IgD-negative memory B cell (primary cell): ENCODE results near the gene CCDC9B. TPM values are rescaled to one million over a fixed set of nuclear protein-coding genes. Genes with fewer than 3 reads are reported as not detected.

Source experiments
- H3K27ac Mint-ChIP-seq, 3 donors: one replicate each; pipeline ENCODE4 v1.8.0; 2020 to 2022; ENCODE audit warnings: mild to moderate bottlenecking in 3 of 3, mixed read lengths in 3 of 3, moderate library complexity in 1 of 3
- H3K27me3 Mint-ChIP-seq: one replicate; pipeline ENCODE4 v1.8.0; 2021; ENCODE audit warnings: mixed read lengths
- H3K36me3 Mint-ChIP-seq: one replicate; pipeline ENCODE4 v1.8.0; 2020; ENCODE audit warnings: mild to moderate bottlenecking, mixed read lengths
- H3K4me1 Mint-ChIP-seq, 3 donors: one replicate each; pipeline ENCODE4 v1.8.0; 2020 to 2022; ENCODE audit warnings: mixed read lengths in 3 of 3, mild to moderate bottlenecking in 1 of 3
- H3K4me3 Mint-ChIP-seq, 4 donors: one replicate each; pipeline ENCODE4 v1.8.0; 2020 to 2022; ENCODE audit warnings: mild to moderate bottlenecking in 4 of 4, mixed read lengths in 4 of 4, moderate library complexity in 3 of 4
- H3K9me3 Mint-ChIP-seq, 3 donors: one replicate each; pipeline ENCODE4 v1.8.0; 2020 to 2021; ENCODE audit warnings: mixed read lengths in 3 of 3, mild to moderate bottlenecking in 1 of 3
- polyA plus RNA-seq: library from polyadenylated mRNA; unstranded; fragments of 300-500 nt; fragmentation: Illumina TruSeq; gene quantifications from one replicate; pipeline ENCODE4 v1.2.3, GENCODE V29; 2021

CCDC9B gene
- 0.11 TPM for polyA plus RNA-seq

DNA sequence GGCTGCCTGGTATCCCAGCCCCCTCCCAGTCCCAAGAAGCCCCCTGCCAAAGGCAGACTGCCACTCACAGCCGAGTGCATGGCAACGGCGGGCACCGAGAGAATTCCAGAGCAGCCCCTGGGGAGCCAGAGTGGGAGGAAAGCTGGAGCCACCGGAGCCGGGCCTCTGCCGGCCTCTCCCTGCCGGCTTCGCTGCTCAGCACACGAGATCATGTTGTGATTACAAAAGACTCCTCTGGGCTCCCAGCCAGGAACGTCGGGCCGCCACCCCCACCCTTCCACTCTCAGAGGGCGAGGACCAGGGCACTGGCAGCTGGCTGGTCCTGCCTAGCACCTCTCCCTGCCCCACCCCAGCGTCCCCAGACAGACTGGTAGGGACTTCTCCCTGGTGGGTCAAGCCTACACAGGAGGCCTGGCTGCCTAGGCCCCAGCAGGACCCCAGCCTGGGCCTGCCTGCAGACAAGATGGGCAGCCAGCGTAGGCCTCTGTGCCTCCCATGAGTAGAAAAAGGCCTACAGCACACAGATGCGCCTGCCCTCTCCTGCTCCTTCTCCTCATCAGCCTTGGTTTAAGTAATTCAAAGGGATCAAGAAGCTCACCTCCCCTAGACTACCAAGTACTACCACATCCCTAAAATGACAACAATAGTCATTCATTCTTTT lies at the start of gene CCDC9B:
Gene CCDC9B (minus strand): TSS at position 200 of the 661 bp plus-strand sequence. CDS start 120 bp downstream, at position 80.
- Mint-ChIP-seq H3K4me3 (no peak within 1 kb of the TSS), H3K27ac (peak within 1 kb of the TSS in 1 of 3 donors; percentile 9)

DNA sequence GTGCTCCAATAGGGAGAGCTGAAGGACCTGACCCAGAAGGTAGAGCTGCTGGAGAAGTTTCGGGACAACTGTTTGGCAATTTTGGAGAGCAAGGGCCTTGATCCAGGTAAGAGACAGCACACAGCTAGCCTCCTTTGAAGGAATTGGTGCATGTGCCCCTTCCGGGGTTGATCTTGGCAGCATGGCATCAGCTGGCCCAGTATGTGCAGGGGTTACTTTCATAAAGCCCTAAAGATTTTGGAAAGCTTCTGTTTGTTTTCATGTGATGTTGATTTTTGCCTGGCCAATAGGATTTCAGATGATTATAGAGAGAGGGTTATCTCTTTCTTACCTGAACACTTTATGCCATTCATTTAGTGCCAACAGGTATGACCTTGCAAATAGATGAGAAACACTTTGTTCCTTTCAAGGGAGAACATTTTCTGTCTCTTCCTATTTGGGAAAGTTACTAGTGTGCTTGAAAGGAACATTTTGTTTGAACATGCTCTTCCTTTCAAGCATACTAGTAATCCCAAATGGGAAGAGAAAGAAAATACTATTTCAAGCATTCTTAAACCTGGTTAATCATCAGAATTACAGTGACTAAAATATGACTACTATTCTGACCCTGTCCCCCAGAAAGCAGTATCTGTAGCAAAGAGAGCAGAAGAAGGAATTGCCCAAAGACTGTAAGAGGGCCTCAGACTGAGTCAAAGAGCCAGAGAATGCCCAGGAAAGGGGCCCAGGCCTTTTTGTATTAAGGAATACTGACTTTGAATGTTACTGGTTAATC lies 49.3 kb upstream of the CCDC9B start:
- peak overlapping the region in 1 of 3 donors; percentile 74 for H3K27ac Mint-ChIP-seq
- no peaks in the 10 kb centered on the region for H3K9me3 Mint-ChIP-seq
- H3K4me1 Mint-ChIP-seq: no peaks in the 10 kb centered on the region
- peaks cover 9% of the 10 kb centered on the region for H3K36me3 Mint-ChIP-seq
- H3K27me3 Mint-ChIP-seq: no peaks in the 10 kb centered on the region
- H3K4me3 Mint-ChIP-seq: peak overlapping the region in 1 of 4 donors; percentile 65

More for the DNA sequence above, at the start of gene CCDC9B:
- no peaks in the 10 kb centered on the region for H3K9me3 Mint-ChIP-seq
- H3K4me1 Mint-ChIP-seq: peaks cover 2 to 7% (median 4%) of the 10 kb centered on the region in 3 donors
- H3K27me3 Mint-ChIP-seq: peaks cover 2% of the 10 kb centered on the region
- H3K36me3 Mint-ChIP-seq: no peaks in the 10 kb centered on the region

DNA sequence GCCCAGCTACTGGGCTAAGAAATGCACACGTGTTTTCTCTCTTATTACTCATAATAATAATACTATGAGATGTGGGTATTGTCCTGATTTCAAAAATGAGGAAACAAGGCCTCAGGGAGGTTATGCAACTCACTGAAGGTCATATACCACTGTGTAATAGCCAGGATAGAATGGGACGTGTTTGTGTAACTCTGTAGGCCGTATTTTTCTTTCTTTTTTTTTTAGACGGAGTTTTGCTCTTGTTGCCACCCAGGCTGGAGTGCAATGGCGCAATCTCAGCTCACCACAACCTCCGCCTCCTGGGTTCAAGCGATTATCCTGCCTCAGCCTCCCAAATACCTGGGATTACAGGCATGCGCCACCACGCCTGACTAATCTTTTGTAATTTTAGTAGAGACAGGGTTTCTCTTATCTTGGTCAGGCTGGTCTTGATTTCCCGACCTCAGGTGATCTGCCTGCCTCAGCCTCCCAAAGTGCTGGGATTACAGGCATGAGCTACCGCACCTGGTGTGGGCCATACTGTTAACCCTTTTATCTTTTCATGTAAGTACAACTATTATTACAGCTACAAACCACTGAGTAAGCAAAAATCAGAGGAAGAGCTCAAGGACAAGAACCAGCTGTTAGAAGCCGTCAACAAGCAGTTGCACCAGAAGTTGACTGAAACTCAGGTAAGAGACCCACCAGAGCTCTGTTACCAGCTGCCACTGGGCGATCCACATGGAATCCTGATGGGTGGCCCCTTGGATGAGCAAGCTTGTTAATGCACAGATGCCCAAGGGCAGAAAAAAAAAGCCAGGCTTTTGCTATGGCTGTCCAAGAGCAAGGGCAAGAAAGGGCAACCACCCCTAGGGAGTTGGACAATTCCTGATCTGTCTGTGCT lies 48.4 kb upstream of the CCDC9B start:
- peak overlapping the region in 1 of 4 donors; percentile 65 for H3K4me3 Mint-ChIP-seq

DNA sequence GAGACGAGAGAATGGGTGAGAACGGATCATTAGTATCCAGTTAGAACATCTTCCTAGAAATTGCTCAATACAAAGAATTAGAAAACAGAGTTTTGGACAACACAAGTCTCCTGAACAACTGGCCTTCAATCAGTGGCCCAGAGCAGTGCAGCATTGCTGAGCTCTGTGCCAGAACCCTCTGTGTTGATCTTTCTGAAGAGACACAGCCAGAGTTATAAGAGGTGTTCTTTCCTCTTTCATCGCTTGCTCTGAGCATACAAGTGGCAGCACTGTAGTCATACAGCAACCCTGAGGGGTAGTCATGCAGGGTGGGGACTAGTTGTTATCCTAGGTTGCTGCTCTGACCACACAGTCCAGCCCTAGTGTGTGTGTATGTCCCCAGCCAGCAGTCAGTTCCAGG lies 45.7 kb upstream of the CCDC9B start:
- Mint-ChIP-seq H3K36me3 (peaks cover 3% of the 10 kb centered on the region), H3K9me3 (no peaks in the 10 kb centered on the region), H3K27me3 (no peaks in the 10 kb centered on the region), H3K4me3 (peak overlapping the region in 1 of 4 donors; percentile 26), H3K27ac (no peak overlapping the region), H3K4me1 (peaks cover 8 to 17% (median 13%) of the 10 kb centered on the region in 3 donors)

More for the DNA sequence above, 48.4 kb upstream of the CCDC9B start:
- Mint-ChIP-seq H3K9me3 (no peaks in the 10 kb centered on the region), H3K4me1 (peaks cover 0 to 5% (median 3%) of the 10 kb centered on the region in 3 donors), H3K27me3 (no peaks in the 10 kb centered on the region), H3K27ac (no peak overlapping the region), H3K36me3 (peaks cover 9% of the 10 kb centered on the region)

DNA sequence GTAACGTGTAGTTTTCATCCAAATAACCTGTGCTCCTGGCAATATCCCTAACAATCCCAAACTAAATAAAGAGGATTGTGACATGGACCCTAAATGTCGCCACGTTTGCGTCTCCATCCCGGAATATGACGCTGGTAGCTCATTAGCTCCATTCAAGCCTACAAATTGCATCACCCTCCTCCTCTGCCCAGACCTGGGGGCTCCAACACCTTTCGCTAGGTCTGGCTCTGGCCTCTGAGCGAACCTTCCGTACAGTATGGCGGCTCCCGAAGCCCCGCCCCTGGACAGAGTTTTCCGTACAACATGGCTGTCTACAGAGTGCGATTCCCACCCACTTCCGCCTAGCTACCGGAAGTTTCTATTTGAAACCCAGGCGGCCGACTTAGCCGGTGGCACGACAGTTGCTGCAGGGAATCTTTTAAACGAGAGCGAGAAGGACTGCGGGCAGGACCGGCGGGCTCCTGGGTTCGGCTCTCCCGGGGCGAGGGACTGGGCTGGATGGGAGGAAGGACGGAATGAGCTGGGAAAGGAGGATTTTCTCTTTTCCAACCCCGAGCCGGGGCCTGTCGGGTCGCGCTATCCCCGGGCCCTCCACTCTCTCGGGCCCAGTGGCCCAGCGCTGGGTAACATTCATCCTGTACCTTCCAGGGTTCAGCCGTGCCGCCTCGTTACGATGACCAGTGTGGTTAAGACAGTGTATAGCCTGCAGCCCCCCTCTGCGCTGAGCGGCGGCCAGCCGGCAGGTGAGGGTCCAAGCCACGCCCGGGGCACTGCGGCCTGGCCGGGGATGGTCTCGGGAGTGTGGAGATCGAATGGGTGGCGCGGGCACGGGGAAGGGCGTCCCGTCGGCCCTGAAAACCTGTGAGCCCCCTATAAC lies 42.1 kb upstream of the CCDC9B start, which contains the start of gene KNSTRN:
Gene KNSTRN (plus strand): TSS at position 142 of the 877 bp plus-strand sequence. CDS start 115 bp downstream, at position 257.
- Mint-ChIP-seq H3K4me3 (peak within 1 kb of the TSS; percentile 94 to 99 (median 97)), H3K27ac (peak within 1 kb of the TSS; percentile 19 to 85 (median 47)), H3K4me1 (peaks cover 9 to 17% (median 13%) of the 10 kb centered on the region in 3 donors), H3K36me3 (no peaks in the 10 kb centered on the region), H3K27me3 (no peaks in the 10 kb centered on the region), H3K9me3 (no peaks in the 10 kb centered on the region)

DNA sequence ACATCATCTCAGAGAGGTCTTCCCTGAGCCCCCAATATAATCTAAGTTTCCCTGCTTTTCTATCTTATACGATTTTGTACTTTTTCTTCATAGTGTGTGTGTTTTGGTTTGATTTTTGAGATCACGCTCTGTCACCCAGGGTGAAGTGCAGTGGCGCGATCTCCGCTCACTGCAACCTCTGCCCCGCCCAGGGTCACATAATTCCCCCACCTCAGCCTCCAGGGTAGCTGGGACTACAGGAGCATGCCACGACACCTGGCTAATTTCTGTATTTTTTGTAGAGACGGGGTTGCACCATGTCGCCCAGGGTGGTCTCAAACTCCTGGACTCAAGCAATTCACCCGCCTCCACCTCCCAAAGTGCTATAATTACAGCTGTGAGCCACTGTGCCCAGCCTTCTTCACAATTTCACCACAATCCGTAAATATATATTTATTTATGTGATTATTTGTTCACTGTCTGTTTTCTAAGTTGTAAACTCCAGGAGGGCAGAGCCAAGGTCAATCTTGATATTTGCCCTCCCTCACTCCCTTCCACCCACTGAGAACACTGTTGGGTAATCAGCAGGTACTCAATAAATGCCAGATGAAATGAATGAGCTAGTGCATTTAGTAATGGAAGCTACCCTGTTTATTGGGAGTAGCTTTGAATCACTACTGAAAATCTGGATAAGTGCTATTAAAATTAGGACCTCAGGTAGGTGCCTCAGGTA lies 41.2 kb upstream of the CCDC9B start:
- peak overlapping the region in 1 of 4 donors; percentile 99 for H3K4me3 Mint-ChIP-seq

DNA sequence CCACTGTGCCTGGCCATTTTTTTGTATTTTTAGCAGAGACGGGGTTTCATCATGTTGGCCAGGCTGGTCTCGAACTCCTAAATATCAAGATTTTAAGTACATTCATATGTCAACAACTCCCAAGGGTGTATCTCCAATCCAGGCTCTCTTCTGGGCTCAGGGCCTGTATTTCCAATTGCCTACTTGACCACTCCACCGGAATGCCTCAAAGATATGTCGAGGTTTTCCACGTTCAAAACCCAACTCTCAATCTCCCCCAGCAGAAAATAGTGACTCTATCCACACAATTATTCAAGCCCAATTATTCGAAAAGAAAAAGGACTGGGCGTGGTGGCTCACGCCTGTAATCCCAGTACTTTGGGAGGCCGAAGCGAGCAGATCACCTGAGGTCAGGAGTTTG lies 39.9 kb upstream of the CCDC9B start:
- Mint-ChIP-seq H3K9me3 (no peaks in the 10 kb centered on the region), H3K4me3 (no peak overlapping the region), H3K4me1 (peaks cover 9 to 17% (median 13%) of the 10 kb centered on the region in 3 donors), H3K27ac (no peak overlapping the region), H3K36me3 (no peaks in the 10 kb centered on the region), H3K27me3 (no peaks in the 10 kb centered on the region)

More for the DNA sequence above, 41.2 kb upstream of the CCDC9B start:
- no peaks in the 10 kb centered on the region for H3K9me3 Mint-ChIP-seq
- H3K4me1 Mint-ChIP-seq: peaks cover 9 to 17% (median 13%) of the 10 kb centered on the region in 3 donors
- no peaks in the 10 kb centered on the region for H3K36me3 Mint-ChIP-seq
- H3K27ac Mint-ChIP-seq: no peak overlapping the region
- H3K27me3 Mint-ChIP-seq: no peaks in the 10 kb centered on the region

DNA sequence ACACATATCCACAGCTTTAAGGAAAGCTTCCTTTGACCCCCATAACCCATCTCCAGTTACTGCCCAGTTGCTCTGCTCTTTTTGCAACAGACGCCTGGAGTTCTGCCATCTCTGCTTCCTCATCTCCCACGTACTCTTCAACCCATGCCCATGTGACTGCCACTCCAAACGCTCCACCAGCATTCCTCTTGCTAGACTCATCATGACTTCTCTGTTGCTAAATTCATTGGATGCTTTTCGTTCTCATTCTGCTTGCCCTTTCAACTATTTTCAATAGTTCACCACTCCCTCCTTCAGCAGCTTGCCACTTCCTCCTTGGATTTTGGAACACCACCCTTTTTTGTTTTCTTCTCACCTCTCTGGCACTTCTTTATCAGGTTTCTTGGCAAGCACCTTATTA lies 39.1 kb upstream of the CCDC9B start:
- H3K4me3 Mint-ChIP-seq: no peak overlapping the region
- no peaks in the 10 kb centered on the region for H3K27me3 Mint-ChIP-seq
- no peaks in the 10 kb centered on the region for H3K36me3 Mint-ChIP-seq
- H3K4me1 Mint-ChIP-seq: peaks cover 9 to 17% (median 13%) of the 10 kb centered on the region in 3 donors
- H3K27ac Mint-ChIP-seq: no peak overlapping the region
- H3K9me3 Mint-ChIP-seq: no peaks in the 10 kb centered on the region

DNA sequence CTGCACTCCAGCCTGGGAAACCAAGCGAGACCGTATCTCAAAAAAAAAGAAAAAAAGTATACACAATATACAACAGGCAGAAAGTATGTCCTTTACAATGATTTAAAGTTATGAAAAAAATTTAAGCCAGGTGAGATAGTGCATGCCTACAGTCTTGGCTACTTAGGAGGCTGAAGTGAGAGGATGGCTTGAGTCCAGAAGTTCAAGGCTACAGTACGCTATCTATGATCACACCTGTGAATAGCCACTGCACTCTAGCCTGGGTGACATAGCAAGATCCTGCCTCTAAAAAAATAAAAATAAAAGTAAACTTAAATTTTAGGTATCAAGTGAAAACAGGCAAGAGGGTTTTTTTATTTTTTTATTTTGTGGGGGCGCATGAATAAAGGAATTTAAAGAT lies 38.6 kb upstream of the CCDC9B start:
- no peak overlapping the region for H3K4me3 Mint-ChIP-seq
- H3K9me3 Mint-ChIP-seq: no peaks in the 10 kb centered on the region
- no peaks in the 10 kb centered on the region for H3K27me3 Mint-ChIP-seq
- no peak overlapping the region for H3K27ac Mint-ChIP-seq
- no peaks in the 10 kb centered on the region for H3K36me3 Mint-ChIP-seq
- peaks cover 9 to 13% (median 12%) of the 10 kb centered on the region in 3 donors for H3K4me1 Mint-ChIP-seq

DNA sequence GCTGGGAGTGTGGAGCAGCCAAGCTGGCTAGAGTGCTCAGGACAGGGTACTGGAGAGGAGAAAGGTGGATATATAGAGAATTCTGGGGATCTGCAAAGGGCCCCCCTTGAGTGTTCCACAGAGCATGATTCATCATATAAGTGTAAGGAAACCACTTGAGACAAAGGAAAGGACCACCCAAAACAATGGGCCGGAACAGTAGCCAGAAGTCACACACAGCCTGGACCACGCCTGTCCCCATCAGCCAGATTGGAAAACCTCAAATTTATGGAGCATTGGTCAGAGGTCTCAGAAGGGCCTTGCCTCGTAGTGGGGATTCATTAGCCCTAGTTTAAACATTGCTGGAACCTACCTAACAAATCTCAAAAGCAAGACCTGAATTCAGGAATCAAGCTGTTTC lies 36.9 kb upstream of the CCDC9B start:
- no peaks in the 10 kb centered on the region for H3K27me3 Mint-ChIP-seq
- no peaks in the 10 kb centered on the region for H3K36me3 Mint-ChIP-seq
- H3K27ac Mint-ChIP-seq: no peak overlapping the region
- H3K9me3 Mint-ChIP-seq: no peaks in the 10 kb centered on the region
- H3K4me1 Mint-ChIP-seq: peaks cover 2% of the 10 kb centered on the region in 3 donors
- peak overlapping the region in 1 of 4 donors; percentile 18 for H3K4me3 Mint-ChIP-seq

DNA sequence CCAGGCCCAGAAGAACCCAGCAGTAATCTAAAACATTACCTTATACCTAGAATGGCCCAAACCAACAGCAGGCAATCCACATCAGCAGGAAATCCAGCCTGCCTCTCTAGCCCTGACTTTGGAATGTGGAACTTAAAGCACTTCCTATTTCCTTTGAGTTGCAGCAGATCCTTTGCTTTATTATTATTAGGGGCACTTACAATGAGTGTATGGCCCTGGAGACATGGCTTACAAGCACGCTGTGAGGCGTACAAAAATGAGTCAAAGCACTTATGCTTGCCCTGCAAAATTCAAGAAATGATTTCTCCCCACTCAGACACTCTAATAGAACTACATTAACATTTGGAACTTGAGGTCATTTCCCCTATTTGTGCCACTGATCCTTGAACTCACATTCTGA lies 32.2 kb upstream of the CCDC9B start:
- no peak overlapping the region for H3K27ac Mint-ChIP-seq

DNA sequence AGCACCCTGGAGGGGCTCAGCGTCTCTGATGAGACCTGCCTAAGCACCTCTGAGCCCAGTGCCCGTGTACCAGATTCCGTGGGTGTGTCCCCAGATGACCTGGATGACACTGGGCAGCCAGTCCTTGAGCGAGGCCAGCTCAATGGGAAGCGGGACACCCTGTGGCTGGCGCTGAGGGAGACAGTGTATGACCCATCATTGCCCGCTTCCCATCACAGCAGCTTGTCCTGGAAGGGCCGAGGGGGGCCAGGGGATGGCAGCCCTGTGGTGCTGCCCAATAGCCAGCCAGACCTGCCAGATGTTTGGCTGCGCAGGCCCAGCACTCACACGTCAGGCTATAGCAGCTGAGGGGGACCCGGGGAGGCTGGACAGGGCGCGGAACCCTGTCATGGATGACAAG lies 29.2 kb upstream of the CCDC9B start:
- H3K27me3 Mint-ChIP-seq: no peaks in the 10 kb centered on the region
- H3K27ac Mint-ChIP-seq: no peak overlapping the region
- H3K4me3 Mint-ChIP-seq: no peak overlapping the region
- H3K9me3 Mint-ChIP-seq: no peaks in the 10 kb centered on the region
- peaks cover 2% of the 10 kb centered on the region for H3K36me3 Mint-ChIP-seq
- peaks cover 10 to 14% (median 12%) of the 10 kb centered on the region in 3 donors for H3K4me1 Mint-ChIP-seq

More for the DNA sequence above, 32.2 kb upstream of the CCDC9B start:
- peaks cover 0 to 3% (median 0%) of the 10 kb centered on the region in 3 donors for H3K4me1 Mint-ChIP-seq
- H3K4me3 Mint-ChIP-seq: no peak overlapping the region
- no peaks in the 10 kb centered on the region for H3K27me3 Mint-ChIP-seq
- no peaks in the 10 kb centered on the region for H3K9me3 Mint-ChIP-seq
- no peaks in the 10 kb centered on the region for H3K36me3 Mint-ChIP-seq

DNA sequence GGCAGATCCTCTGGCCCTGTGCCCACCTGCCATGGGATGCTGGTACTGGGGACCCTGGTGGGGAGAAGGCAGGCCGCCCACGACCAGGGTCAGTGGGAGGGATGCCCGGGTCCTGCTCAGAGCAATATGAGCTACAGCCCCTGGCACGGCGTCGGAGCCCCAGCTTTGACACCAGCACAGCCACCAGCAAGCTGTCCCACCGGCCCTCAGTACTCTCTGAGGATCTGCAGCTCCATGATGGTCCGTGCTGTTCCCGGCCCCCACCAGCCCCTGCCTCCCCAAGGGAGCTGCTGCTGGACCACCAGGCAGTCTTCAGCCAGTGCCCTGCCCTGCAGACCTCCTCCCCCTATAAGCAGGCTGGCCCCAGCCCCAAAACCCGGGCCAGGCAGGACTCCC lies 28.7 kb upstream of the CCDC9B start:
- Mint-ChIP-seq H3K27ac (peak overlapping the region in 1 of 3 donors; percentile 2), H3K9me3 (no peaks in the 10 kb centered on the region), H3K4me3 (peak overlapping the region in 2 of 4 donors; percentile 11 to 41), H3K36me3 (peaks cover 2% of the 10 kb centered on the region), H3K4me1 (peaks cover 10 to 14% (median 12%) of the 10 kb centered on the region in 3 donors), H3K27me3 (no peaks in the 10 kb centered on the region)
